C4-2B (cell line): ENCODE results near the gene YPEL5.

Source experiments
- CTCF ChIP-seq: fragments of 450-650 bp; conservative IDR thresholded peaks from 2 replicates; pipeline ENCODE4 v1.5.1; 2017; ENCODE audit warnings: mild to moderate bottlenecking
- ZFX ChIP-seq: fragments of 450-650 bp; IDR thresholded peaks from 2 replicates; pipeline ENCODE4 v1.6.1; 2017

- no peak for TF ChIP-seq CTCF
- TF ChIP-seq ZFX = no peak
Observed at GRCh38 chr2:30145826-30146336, 926 bp upstream of the YPEL5 start.
